HG03565 (cell line): ENCODE results near the gene RIN3.
A peak's percentile ranks its signal among the peaks of the same experiment; 100 is the strongest.

Experiments
- ATAC-seq: cut with Tn5 transposase; IDR thresholded peaks from one replicate; pipeline ENCODE4 v1.9.1; 2021; ENCODE audit warnings: mild to moderate bottlenecking, moderate library complexity; ENCODE audit not compliant: unreplicated experiment

The RIN3 gene

GRCh38 chr14:92555465-92556111 lies 42.0 kb downstream of the RIN3 start:
- ATAC-seq, result no peak

DNA sequence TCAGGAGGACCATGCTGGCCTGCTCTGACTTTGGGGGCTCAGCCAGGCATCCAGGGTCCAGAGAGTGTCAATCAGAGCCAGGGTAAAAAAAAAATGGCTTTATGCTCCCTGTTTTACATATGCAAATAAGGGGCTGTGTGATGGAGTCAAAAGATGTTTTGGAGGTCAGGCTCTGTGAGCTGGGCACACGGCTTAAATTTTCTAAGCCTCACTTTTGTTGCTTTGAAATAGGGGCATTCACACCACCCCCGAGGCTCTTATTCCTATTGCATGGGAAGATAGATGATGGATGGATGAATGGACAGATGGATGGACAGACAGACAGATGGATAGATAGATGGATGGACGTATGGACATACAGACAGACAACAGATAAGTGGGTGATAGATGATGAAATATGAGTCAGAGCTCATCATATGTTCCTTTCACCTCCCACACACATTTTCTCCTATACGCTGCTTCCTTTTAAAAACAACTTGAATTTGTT lies 42.7 kb downstream of the RIN3 start:
- no peak for ATAC-seq

DNA sequence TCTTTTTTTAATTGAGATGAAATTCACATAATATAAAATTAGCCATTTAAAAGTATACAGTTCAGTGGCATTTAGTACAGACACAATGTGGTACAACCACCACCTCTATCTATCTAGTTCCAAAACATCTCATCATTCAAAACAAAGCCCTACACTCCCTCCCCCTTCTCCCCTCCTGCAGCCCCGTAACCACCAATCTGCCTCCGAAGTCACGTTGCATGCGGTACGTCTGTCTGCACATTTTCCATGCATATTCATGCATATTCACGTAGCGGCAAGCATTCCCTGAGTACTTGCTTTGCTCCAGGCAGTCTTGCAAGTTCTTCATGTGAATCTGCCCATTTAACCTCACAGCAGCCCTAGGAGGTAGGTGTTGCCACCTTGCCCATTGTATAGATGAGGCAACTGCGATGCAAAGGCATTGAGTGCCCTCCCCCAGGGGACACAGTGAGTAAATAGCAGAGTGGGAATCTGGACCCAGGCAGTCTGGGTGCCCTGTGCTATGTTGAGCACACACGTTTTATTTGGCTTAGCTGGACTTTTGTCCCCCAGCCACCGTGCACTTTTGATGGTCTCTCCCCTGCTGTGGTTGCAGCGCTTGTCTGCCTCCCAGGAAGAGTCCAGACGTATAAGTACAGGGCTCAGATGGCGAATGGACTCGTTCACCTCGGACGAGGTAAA lies 43.4 kb downstream of the RIN3 start:
- no peak for ATAC-seq

- ATAC-seq, result no peak
Observed at GRCh38 chr14:92557544-92557912, 43.9 kb downstream of the RIN3 start.

GRCh38 chr14:92558319-92558718 lies 44.7 kb downstream of the RIN3 start:
- no peak for ATAC-seq

DNA sequence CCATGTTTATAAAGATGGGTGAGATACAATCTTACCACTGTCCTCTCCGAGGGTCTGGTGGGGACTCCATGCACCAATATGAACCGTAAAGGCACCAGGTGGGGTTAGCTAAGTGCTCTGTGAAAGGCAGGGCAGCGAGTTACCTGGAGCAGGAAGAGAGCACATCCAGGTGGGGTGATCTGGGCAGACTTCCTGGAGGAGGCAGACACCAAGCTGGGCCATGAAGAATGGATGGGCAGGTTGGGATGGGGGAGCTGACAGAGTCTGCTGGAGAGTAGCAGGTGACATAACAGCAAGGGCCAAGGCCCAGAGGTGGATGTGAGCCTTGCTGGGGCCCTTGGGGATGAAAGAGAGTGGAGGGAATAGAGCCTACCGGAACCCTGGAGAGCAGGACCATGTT lies 45.9 kb downstream of the RIN3 start:
- ATAC-seq, result no peak

- ATAC-seq, result no peak
Observed at GRCh38 chr14:92560106-92560865, 46.7 kb downstream of the RIN3 start.

GRCh38 chr14:92561906-92562479 lies 48.4 kb downstream of the RIN3 start:
- ATAC-seq, result no peak

GRCh38 chr14:92563359-92563758 lies 49.8 kb downstream of the RIN3 start:
- peak; percentile 91 for ATAC-seq

DNA sequence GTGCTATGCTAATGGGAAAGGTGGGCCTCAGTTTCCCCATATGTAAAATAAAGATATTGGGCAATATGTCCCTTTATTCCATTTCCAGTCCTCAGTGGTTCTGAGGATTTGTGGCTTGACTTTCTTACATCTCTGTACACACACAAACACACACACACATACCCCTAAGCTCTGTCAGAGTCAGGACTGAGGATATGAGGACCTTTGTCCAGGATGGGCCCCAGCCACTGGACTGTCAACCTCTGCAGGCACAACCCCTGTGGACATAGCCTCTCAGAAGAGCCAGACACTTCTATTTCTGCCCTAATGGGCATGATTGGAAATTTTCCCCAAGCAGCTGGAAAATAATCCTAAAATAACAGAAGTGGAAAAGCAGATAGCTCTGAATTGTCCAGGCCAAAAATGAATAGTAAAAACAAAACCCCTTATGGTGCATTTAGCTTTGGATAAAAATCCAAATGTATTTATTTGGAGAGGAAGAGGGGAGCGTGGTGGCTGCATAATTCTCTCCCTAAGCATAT lies 50.2 kb downstream of the RIN3 start:
- ATAC-seq, result no peak

DNA sequence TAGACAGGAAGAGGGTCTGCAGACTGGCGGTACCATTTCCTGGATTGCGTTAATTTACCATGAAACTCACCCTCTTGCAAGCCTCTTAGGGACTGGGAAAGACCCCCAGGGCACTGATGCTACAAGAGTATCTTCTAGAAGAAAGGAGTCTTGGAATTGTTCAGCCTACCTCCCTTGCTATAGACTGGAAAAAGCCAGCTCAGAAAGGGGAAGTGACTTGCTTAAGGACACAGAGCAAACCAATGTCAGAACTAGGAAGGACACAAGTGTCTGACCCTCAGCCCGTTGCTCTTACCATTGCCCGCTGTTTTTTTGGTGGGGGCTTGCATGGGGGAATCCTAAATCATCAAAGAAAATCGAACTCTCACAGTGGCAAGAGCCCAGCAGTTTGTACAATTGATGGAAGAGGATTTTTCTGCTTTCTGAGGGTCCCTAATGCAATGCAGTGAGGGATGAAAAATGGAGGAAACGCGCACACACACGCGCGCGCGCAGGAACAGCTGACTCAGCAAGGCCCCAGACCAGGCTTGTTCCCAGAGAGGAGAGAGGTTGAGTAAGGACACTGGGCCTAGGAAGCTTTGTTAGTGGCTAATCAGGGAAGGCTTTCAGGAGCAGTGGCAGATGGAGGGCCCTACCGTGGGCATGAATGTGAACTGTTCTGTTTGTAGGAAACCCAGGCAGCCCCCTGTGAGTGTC lies 50.9 kb downstream of the RIN3 start:
- ATAC-seq, result no peak

GRCh38 chr14:92565040-92565717 lies 51.6 kb downstream of the RIN3 start:
- ATAC-seq, result no peak

- no peak for ATAC-seq
Observed at GRCh38 chr14:92565718-92566115, 52.1 kb downstream of the RIN3 start.

DNA sequence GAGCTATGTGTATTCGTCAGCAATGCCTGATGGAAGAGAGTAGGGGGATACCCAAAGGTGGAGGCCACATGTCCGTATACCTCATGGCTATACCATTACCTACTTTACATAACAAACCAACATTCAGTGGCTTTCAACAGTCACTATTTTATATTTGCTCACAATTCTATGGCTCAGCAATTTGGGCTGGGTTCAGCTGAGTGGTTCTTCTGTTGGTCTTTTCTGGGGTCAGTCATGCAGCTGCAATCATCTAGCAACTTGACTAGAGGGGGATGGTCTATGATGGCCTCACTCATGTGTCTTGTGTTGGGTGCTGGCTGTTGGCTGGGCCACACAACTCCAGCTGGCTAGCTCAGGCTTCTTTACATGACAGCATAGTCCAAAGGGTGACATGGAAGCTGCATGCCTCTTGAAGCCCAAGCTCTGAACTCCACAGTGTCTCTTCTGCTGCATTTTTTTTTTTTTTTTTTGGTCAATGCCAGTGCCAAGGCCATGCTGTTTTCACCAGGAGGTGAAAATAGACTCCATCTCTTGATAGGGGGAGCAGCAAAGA lies 53.7 kb downstream of the RIN3 start:
- no peak for ATAC-seq

DNA sequence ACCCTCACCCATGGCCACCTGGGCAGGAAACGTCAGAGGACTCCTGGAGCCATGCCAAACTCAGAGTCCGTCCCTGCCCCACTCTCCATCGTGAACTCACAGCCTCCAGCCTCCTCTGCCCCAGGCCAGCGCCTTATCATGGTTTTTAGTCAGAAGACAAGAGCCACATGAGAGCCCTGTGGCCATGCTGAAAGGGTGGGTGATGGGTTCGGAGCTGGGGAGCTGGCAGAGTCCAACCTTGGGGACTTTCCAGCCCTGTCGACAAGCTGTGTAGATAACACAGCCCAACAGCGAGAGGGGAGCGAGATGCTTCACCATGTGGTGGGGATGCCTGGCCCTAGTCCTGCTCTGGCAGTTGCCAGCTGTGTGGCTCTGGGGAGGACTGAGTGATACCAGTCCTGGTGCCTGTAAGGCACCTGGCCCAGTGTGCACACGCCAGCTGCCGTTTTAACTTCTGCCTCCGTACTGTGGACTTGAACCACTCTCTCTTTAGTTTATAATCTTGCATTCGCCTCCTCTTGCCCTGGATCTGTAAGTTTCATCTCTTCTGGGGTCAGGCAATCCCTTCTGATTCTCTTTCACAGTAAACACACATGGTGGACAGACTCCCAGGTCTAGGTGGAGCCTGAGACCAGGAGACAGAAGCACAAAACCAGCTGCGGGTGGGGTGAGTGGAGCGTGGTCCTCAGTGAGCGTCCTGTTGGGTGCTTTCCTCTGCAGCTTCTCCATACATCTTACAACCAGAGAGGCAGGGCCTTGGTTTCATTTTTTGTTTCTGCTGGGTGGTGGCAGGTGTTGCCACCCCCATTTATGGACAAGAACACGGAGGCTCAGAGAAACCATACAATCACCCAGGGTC lies 55.3 kb downstream of the RIN3 start:
- peak; percentile 71 for ATAC-seq

DNA sequence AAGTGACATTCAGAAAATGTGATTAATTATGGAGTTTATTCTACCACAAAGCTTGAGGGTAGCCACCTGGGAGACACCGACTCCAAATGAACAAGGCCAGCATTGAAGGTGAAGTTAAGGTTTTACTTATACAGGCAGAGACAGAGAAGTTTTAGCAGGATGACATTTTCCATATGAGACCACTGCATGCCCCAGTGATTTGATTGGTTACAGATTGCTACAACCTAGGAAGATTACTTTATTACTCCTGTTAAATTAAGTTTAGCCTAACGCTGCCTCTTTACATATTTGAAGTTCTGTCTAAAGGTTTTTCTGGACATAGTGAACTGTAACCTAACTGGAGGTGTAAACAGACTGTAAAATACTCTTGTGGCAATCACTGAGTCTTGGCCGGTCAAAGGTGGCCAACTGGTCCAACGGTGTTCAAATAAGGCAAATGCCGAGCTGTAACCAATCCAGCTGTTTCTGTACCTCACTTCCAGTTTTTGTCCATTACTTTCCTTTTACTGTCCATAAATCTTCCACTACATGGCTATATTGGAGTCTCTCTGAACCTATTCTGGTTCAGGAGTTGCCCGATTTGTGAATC lies 57.2 kb downstream of the RIN3 start:
- ATAC-seq, result no peak

- ATAC-seq, result no peak
Observed at GRCh38 chr14:92572050-92572449, 58.5 kb downstream of the RIN3 start.

DNA sequence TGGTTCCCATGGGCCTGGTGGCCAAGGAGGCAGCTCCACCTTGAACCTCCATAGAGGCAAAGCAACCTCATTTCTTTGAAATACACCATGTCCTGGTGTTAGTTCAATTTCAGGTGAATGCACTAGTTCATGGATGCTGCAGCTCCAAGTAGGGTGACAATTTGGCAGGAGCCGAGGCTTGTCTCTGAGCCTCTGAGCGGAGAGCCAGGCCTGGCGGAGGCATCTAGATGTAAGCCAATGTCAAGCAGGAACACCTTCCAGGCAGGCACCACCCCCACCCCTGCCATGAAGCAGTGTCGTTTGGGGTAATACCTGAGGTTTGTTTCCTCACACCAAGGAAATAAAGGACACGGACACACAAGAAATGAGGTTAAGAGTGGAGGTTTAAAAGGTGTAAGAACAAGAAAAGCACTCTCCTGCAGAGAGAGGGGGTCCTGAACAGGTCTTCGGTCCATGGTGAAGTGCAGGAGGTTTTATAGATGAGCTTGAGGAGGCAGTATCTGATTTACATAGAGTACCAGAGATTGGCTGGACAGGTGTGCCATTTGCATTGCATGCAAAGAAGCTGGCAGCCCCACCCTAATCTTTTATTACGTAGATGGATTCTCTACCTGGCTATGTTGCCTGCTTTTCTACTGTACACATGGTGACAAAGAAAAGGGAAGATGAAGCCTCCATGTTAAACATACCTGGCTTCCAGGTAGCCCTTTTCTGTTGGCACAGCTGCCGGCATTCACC lies 60.3 kb downstream of the RIN3 start:
- ATAC-seq, result no peak
